Left kidney (tissue), 2 donors: ENCODE data around the gene TRIM2. TPM values are rescaled to one million over a fixed set of nuclear protein-coding genes. Genes with fewer than 3 reads are reported as not detected.

Source experiments
- DNase-seq: peaks from one replicate; pipeline ENCODE4 v3.0.0-alpha.2; 2013
- polyA plus RNA-seq: library from polyadenylated mRNA; unstranded; fragments of 120-200 nt; gene quantifications from one replicate; pipeline ENCODE4 v1.2.1, GENCODE V29; 2013; ENCODE audit not compliant: insufficient read length

The TRIM2 gene
- polyA plus RNA-seq, 1 donor: 78.6 TPM

GRCh38 chr4:153246446-153247115 is 42.3 kb downstream of the TRIM2 start:
- no peak for DNase-seq

GRCh38 chr4:153247116-153247490 is 42.9 kb downstream of the TRIM2 start:
- DNase-seq: no peak

GRCh38 chr4:153248641-153249198 is 44.5 kb downstream of the TRIM2 start:
- DNase-seq: peak; percentile 53

- peak; percentile 85 for DNase-seq
These were observed 45.2 kb downstream of the TRIM2 start for GRCh38 chr4:153249199-153250041.

GRCh38 chr4:153252122-153252521 is 47.9 kb downstream of the TRIM2 start:
- DNase-seq: no peak

GRCh38 chr4:153255233-153255632 is 51.0 kb downstream of the TRIM2 start:
- no peak for DNase-seq

- peak; percentile 58 for DNase-seq
These were observed 52.9 kb downstream of the TRIM2 start for GRCh38 chr4:153257151-153257620.

- DNase-seq: no peak
These were observed 53.7 kb downstream of the TRIM2 start for GRCh38 chr4:153257991-153258390.

GRCh38 chr4:153258750-153259149 is 54.5 kb downstream of the TRIM2 start:
- no peak for DNase-seq

- no peak for DNase-seq
These were observed 55.4 kb downstream of the TRIM2 start for GRCh38 chr4:153259661-153260060.

- no peak for DNase-seq
These were observed 55.9 kb downstream of the TRIM2 start for GRCh38 chr4:153260132-153260531.

- no peak for DNase-seq
These were observed 56.5 kb downstream of the TRIM2 start for GRCh38 chr4:153260553-153261300.

- DNase-seq: no peak
These were observed 57.2 kb downstream of the TRIM2 start for GRCh38 chr4:153261461-153261860.

GRCh38 chr4:153261914-153262313 is 57.7 kb downstream of the TRIM2 start:
- DNase-seq: no peak

GRCh38 chr4:153265306-153266047 is 61.2 kb downstream of the TRIM2 start:
- peak; percentile 40 for DNase-seq

GRCh38 chr4:153266988-153267387 is 62.7 kb downstream of the TRIM2 start:
- DNase-seq: peak; percentile 67

- DNase-seq: no peak
These were observed 63.6 kb downstream of the TRIM2 start for GRCh38 chr4:153267890-153268289.

- no peak for DNase-seq
These were observed 64.1 kb downstream of the TRIM2 start for GRCh38 chr4:153268295-153268694.

GRCh38 chr4:153269218-153269990 is 65.2 kb downstream of the TRIM2 start:
- no peak for DNase-seq

- DNase-seq: no peak
These were observed 66.1 kb downstream of the TRIM2 start for GRCh38 chr4:153270361-153270760.

GRCh38 chr4:153271820-153272219 is 67.6 kb downstream of the TRIM2 start:
- no peak for DNase-seq
